GM18907 (cell line): ENCODE results near the gene SAP30L.

Experiments
- ATAC-seq: cut with Tn5 transposase; IDR thresholded peaks from one replicate; pipeline ENCODE4 v1.9.1; 2021; ENCODE audit warnings: mild to moderate bottlenecking, moderate library complexity; ENCODE audit not compliant: unreplicated experiment

Gene SAP30L

GRCh38 chr5:154461531-154461930 is 15.7 kb downstream of the SAP30L start:
- no peak for ATAC-seq

- no peak for ATAC-seq
Measured at GRCh38 chr5:154464438-154464837, 18.6 kb downstream of the SAP30L start.

GRCh38 chr5:154465169-154465568 is 19.4 kb downstream of the SAP30L start:
- ATAC-seq, result no peak

GRCh38 chr5:154466147-154466546 is 20.4 kb downstream of the SAP30L start:
- no peak for ATAC-seq

GRCh38 chr5:154466671-154467070 is 20.9 kb downstream of the SAP30L start:
- ATAC-seq, result no peak

- ATAC-seq, result peak; percentile 95
Measured at GRCh38 chr5:154467655-154468354, 22.0 kb downstream of the SAP30L start.

- no peak for ATAC-seq
Measured at GRCh38 chr5:154470137-154470536, 24.3 kb downstream of the SAP30L start.

GRCh38 chr5:154470947-154471870 is 25.4 kb downstream of the SAP30L start:
- ATAC-seq, result no peak

GRCh38 chr5:154472871-154473580 is 27.2 kb downstream of the SAP30L start:
- ATAC-seq, result no peak

- no peak for ATAC-seq
Measured at GRCh38 chr5:154473581-154474283, 27.9 kb downstream of the SAP30L start.

- no peak for ATAC-seq
Measured at GRCh38 chr5:154474396-154475334, 28.9 kb downstream of the SAP30L start.

GRCh38 chr5:154475591-154476353 is 30.0 kb downstream of the SAP30L start:
- ATAC-seq, result no peak

- ATAC-seq, result no peak
Measured at GRCh38 chr5:154476354-154477205, 30.8 kb downstream of the SAP30L start.

- no peak for ATAC-seq
Measured at GRCh38 chr5:154477382-154478223, 31.8 kb downstream of the SAP30L start.

GRCh38 chr5:154478224-154478565 is 32.4 kb downstream of the SAP30L start, which contains the start of gene HAND1:
Gene HAND1, minus strand, starts transcription at chr5:154478227. Its CDS starts 219 bp downstream, at chr5:154478008.
- ATAC-seq, result no peak

GRCh38 chr5:154478752-154479159 is 33.0 kb downstream of the SAP30L start:
- ATAC-seq, result no peak
